EH (cell line): Measurements from ENCODE around the gene PYCARD.
"Not testable (repeated sequence)": the region's sequence is repeated elsewhere in the genome, so short reads cannot be mapped to it uniquely, and the experiment has no call there.

Source experiments
- DNase-seq: peaks from one replicate; pipeline ENCODE4 v3.0.0-alpha.2; 2015; ENCODE audit warnings: low read depth

Gene PYCARD

GRCh38 chr16:31215287-31216162, 13.0 kb upstream of the PYCARD start:
- peak; percentile 75 for DNase-seq

DNA sequence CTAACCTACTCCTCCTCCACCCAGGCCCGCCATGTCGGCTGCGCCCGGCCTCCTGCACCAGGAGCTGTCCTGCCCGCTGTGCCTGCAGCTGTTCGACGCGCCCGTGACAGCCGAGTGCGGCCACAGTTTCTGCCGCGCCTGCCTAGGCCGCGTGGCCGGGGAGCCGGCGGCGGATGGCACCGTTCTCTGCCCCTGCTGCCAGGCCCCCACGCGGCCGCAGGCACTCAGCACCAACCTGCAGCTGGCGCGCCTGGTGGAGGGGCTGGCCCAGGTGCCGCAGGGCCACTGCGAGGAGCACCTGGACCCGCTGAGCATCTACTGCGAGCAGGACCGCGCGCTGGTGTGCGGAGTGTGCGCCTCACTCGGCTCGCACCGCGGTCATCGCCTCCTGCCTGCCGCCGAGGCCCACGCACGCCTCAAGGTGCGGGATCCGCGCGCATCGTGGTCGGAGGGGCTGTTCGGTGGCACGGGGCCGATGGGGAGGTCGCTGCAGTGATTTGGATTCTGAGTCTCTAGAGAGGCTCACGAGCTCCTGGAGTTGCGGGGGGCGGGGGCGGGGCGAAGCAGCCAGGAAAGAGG, 12.2 kb upstream of the PYCARD start:
- DNase-seq, result no peak

GRCh38 chr16:31213877-31214707, 11.5 kb upstream of the PYCARD start, which contains the start of gene TRIM72:
Gene TRIM72, plus strand, starts transcription at chr16:31214119. Its CDS starts 620 bp downstream, at chr16:31214739.
- no peak for DNase-seq

DNA sequence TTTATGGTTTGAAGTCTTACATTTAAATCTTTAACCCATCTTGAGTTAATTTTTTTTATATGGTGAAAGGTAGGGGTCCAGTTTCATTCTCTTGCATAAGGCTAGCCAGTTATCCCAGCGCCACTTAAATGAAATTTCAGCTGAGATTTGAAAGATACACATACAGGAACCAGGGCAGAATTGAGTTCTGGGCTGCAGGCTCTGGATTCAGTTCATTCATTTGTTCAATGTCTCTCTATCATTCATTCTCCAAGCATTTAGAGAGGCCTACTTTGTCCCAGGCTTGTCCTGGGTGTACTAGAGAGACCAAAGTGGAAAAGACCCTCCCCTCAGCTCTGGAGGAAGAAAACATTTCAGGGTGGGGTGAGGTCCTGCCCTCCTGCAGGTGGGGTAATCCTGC, 10.8 kb upstream of the PYCARD start:
- DNase-seq, result no peak

DNA sequence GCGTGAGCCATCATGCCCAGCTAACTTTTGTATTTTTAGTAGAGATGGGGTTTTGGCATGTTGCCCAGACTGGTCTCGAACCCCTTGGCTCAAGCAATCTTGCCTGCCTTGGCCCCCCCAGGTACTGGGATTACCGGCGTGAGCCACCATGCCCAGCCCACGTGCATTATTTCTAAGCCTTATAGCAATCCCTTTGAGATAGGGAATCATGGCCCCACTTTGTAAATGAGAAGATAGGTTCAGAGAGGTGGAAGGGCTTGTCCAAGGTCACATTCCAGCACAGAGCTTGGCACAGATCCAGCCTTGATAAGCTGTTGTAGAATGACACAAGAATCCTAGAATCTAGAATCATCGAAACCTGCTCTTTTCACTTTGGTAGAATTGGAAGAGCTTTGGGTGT, 4.2 kb upstream of the PYCARD start:
- DNase-seq, result no peak

DNA sequence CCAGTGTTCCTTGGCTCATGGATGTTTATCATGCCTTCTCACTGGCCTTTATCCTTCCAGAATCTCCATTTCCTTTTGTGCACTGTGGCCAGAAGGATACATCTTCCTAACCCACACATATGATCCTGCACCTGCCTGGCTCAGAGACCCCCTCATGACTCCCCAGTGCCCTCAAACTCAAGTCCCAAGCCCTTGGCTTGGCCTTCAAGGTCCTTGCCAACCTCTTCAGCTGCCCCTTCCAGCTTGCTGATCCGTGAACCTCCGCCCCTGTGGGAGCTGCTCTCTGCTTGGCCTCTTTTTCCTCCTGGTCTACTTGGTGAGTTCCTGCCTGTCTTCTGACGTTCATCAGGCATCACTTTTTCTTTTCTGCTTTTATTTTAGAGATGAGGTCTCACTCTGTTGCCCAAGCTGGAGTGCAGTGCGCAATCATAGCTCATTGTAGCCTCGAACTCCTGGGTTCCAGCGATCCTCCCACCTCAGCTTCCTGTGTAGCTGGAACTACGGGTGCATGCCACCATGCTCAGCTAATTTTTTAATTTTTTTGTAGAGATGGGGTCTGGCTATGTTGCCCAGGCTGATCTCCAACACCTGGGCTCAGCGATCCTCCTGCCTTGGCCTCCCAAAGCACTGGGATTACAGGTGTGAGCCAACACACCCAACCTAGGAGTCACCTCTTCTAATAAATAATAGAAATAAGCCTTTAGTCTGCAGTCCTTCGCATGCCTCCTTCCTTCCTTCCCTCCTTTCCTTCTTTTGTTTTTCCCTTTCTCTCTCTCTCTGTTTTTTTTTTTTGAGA, 2.5 kb upstream of the PYCARD start:
- DNase-seq, result no peak

GRCh38 chr16:31201582-31202413, 762 bp downstream of the PYCARD start:
- DNase-seq, result peak; percentile 42

DNA sequence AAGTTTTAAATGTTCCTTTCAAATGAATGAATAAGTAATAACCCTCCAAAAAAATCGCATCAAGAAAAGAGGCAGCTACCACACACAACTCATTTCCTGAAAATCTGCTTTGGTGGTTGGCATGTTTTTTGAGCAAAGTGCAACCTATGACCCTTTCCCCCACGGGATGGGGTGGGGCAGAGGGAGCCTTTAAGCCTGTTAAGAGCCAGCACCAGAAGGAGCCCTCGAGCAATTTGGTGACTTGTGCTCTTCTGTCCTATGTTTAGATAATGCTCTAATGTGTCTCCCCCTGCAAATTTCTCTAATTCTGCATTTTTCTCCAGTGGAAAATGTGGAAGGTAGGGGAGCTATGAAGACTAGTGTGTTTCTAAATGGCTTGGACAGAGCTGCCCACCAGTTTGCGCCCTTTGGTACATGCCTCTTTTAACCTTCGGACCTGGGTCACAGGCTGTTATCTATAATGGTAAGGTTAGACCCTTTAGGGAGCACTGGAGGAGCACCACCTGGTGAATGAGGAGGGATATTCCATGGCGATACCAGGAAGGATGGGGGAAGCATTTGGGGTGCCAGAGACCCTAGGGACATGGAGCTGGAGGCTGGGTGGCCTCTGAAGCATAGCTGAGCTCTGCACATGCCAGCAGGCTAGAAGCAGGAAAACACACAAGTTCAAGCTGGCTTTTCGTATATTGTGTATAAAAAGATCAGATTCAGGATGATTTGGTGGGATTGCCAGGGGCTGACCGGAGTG, 1.6 kb downstream of the PYCARD start:
- peak; percentile 59 for DNase-seq

DNA sequence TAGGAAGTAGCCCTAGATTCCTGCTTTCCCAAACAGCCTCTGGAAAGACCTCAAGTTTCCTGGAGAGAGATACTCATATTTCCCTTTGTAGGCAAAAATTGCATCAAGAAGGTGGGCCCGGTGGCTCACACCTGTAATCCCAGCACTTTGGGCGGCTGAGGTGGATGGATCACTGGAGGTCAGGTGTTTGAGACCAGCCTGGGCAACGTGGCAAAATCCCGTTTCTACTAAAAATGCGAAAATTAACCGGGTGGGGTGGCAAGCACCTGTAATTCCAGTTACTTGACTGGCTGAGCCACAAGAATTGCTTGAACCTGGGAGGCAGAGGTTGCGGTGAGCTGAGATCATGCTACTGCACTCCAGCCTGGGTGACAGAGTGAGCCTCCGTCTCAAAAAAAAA, 2.4 kb downstream of the PYCARD start:
- DNase-seq, result not testable (repeated sequence)

GRCh38 chr16:31199430-31200041, 3.0 kb downstream of the PYCARD start:
- DNase-seq, result no peak

GRCh38 chr16:31198207-31198882, 4.2 kb downstream of the PYCARD start:
- DNase-seq, result no peak

DNA sequence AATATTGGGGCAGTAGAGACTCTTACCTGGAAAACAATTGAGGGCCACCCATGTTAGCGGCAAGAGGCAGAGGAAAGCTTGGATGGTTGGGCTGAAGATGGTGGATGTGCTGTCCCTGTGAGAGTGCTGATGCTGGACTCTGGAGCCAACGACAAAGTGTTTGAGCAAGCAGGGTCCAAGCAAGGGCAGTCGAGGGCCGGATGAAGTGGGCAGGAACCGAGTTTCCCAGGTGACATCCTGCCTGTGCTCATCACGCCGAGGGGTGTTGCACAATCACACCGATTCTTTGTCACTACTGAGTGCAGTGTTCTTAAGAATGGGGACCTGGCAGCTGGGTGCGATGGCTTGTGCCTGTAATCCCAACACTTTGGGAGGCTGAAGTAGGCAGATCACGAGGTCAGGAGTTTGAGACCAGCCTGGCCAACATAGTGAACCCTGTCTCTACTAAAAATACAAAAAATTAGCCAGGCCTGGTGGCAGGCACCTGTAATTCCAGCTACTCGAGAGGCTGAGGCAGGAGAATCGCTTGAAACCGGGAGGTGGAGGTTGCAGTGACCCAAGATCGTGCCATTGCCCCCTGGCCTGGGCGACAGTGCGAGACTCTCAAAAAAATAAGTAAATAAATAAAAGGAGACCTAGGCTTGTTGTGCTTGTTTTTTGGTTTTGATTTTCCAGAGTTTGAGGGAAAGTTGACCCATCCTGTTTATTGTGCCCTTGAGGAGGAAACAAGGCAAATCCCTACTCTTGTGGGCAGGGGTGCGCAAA, 6.1 kb downstream of the PYCARD start:
- DNase-seq, result no peak

- not testable (repeated sequence) for DNase-seq
Observed at GRCh38 chr16:31195861-31196260, 6.7 kb downstream of the PYCARD start.

DNA sequence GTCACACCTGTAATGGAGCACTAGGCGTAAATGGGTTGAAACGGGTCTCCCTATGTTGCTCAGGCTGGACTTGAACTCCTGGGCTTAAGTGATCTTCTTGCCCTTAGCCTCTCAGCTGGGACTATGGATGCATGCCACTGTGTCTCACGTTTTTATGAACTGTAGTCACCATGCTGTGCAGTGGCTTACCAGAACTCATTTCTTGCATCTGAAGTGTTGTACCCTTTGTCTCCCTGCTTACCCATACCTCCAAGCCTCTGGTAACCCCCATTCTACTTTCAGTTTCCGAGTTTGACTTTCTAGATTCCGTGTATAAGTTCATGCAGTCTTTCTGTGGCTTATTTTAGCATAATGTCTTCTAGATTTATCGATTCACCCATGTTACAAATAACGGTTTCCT, 7.7 kb downstream of the PYCARD start:
- DNase-seq, result no peak

DNA sequence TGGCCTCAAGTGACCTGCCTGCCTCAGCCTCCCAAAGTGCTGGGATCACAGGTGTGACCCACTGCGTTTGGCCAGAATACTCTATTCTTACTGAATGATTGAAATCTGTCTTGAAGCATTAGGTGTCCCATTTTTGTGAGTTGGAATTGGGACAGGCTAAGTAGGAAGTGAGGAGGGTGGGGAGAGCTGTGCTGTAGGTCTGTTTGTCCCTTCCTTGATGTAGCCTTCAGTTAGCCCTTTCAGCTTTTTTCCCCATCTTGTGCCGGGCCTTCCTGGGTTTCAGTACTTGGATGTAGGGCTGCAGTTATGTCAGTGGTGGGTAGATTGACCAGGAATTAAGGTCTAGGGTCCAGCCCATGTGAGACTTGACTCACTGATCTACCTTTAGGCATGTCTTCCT, 8.7 kb downstream of the PYCARD start:
- DNase-seq, result no peak

DNA sequence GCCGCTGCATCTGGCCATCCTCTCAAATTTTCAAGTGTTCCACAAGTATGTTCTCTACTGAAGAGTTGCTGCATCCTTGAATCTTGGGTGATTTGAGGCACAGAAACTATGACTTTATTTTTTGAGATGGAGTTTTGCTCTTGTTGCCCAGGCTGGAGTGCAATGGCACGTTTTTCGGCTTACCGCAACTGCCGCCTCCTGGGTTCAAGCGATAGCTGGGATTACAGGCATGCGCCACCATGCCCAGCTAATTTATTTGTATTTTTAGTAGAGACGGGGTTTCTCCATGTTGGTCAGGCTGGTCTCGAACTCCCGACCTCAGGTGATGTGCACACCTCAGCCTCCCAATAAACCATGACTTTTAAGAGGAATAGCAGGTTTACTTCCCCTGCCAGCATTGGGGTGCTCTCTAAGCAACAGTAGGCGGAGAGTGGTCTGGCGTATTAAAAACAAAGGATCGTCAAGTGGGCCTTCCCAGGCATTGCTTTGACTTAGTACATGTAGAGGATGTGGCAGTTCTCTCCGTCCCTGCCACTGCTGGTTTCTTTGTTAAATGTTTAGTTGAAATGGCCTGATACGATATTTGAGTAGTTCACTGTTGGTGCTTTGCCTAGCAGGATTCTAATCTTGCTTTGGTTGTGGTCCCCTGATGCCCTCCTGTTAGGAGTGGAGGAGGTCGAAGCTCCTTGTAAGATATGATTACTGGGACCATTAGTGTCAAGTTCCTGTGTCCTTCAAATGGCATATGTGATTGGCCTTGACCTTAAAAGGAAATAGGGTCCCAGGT, 9.5 kb downstream of the PYCARD start:
- DNase-seq, result no peak

DNA sequence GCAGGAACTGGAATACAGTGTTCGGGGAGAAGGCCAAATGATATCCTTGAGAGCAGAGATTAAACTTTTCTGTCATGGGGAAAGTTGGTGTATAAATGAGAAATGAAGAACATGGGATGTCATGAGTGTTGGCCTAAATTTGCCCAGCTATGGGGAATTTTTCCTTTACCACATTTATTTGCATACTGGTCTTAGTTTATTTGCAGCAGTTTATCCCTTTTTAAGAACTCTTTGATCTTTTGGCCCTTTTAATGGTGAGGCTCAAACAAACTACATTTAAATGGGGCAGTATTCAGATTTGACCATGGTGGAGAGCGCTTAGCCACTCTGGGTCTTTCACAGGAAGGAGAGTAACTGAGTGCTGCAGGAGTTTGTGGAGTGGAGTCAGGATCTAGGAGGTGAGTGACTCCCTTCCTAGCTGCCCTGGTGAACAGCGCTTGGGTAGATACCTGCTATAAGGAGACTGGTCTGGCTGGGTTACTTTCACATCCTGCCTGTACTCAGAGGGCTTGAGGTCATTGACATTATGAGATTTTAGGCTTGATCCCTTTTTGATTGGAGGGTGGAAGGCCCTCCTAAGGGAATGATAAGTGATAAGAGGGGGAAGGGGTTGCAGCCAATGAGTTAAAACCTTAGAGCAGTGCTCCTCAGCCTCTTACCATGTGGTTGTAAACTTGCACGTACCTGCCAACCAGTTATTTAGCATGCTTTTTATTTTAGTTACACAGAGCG, 10.7 kb downstream of the PYCARD start:
- DNase-seq, result no peak
